Measurements from ENCODE around the gene CORO2B. TPM values are rescaled to one million over a fixed set of nuclear protein-coding genes. Genes with fewer than 3 reads are reported as not detected.
A peak's percentile ranks its signal among the peaks of the same experiment; 100 is the strongest.

Gene CORO2B
- total and polyA plus RNA-seq, 2 experiments from 2014 or later = 1.6 to 4.6 TPM

DNA sequence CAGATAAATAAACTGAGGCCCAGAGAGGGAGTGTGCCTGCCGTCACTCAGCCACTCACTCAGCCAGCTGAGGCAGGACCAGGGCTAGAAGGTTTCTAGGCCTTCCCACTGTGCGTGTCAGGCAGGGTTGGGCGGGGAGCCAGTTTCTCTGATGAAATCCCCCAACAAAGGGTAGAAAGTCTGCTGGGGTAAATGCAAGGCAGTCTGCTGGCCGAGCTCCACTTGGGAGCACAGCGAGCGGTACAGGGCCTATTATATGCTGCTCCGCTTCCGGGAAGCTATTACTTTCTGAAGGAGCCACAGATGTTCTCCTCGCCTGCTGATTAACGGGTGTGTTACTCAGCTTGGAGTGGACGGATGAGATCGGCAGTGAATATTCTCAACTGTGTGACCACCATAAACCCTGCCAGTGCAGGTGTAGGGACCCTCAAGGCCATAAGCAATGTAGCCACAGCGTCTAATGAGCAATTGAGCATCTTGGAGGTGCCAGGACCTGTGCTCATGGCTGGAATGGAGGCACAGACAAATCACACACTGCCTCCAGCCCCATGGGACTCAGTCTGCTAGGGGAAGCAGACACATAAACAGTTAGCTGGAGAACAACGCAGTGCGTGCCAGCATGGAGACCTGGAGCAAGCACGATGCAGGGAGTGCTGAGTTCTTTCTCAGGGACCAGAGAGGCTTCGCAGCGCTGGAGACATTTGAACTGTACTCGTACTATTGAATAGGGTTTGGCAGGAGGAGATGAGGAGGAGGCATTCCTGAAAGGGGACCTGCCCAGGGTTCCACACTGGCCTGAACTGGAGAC, 42.1 kb downstream of the CORO2B start:
- H2AFZ ChIP-seq = no peak overlapping the region
- H3K36me3 ChIP-seq (ENCODE audit: insufficient read depth) = no peaks in the 10 kb centered on the region
- no peaks in the 10 kb centered on the region for H3K27me3 ChIP-seq (ENCODE audit: insufficient read depth)
- no peak overlapping the region for H3K4me3 Mint-ChIP-seq
- peak; percentile 73 for ATAC-seq
- peak; percentile 46 for DNase-seq (ENCODE audit: low spot score)
- no peak overlapping the region for H3K27ac Mint-ChIP-seq
- H3K27ac ChIP-seq (ENCODE audit: low read depth) = no peak overlapping the region
- H3K4me1 Mint-ChIP-seq = peaks cover 10% of the 10 kb centered on the region
- peaks cover 9% of the 10 kb centered on the region for H3K27me3 Mint-ChIP-seq (ENCODE audit: insufficient read depth, low read depth, poor library complexity)
- TF ChIP-seq NANOG (IDR thresholded peaks at IDR 0.05; ENCODE audit: borderline replicate concordance) (no peak), POLR2AphosphoS5 (IDR thresholded peaks at IDR 0.05; ENCODE audit: low read depth) (no peak), JUNB (IDR thresholded peaks at IDR 0.05; ENCODE audit: unreplicated experiment) (no peak), ZNF331 (CRISPR knock-in tag; IDR thresholded peaks at IDR 0.05; ENCODE audit: low read depth) (no peak), CREB1 (CRISPR knock-in tag; IDR thresholded peaks at IDR 0.05; ENCODE audit: low read depth) (no peak), EZH2phosphoT487 (IDR thresholded peaks at IDR 0.05; ENCODE audit: unreplicated experiment) (no peak), ZNF114 (CRISPR knock-in tag; IDR thresholded peaks at IDR 0.05) (no peak), EZH2 (IDR thresholded peaks at IDR 0.05; ENCODE audit: low read depth, unreplicated experiment) (no peak), STAT1 (IDR thresholded peaks at IDR 0.05; ENCODE audit: unreplicated experiment) (no peak)
- TF ChIP-seq, protein P1, sequence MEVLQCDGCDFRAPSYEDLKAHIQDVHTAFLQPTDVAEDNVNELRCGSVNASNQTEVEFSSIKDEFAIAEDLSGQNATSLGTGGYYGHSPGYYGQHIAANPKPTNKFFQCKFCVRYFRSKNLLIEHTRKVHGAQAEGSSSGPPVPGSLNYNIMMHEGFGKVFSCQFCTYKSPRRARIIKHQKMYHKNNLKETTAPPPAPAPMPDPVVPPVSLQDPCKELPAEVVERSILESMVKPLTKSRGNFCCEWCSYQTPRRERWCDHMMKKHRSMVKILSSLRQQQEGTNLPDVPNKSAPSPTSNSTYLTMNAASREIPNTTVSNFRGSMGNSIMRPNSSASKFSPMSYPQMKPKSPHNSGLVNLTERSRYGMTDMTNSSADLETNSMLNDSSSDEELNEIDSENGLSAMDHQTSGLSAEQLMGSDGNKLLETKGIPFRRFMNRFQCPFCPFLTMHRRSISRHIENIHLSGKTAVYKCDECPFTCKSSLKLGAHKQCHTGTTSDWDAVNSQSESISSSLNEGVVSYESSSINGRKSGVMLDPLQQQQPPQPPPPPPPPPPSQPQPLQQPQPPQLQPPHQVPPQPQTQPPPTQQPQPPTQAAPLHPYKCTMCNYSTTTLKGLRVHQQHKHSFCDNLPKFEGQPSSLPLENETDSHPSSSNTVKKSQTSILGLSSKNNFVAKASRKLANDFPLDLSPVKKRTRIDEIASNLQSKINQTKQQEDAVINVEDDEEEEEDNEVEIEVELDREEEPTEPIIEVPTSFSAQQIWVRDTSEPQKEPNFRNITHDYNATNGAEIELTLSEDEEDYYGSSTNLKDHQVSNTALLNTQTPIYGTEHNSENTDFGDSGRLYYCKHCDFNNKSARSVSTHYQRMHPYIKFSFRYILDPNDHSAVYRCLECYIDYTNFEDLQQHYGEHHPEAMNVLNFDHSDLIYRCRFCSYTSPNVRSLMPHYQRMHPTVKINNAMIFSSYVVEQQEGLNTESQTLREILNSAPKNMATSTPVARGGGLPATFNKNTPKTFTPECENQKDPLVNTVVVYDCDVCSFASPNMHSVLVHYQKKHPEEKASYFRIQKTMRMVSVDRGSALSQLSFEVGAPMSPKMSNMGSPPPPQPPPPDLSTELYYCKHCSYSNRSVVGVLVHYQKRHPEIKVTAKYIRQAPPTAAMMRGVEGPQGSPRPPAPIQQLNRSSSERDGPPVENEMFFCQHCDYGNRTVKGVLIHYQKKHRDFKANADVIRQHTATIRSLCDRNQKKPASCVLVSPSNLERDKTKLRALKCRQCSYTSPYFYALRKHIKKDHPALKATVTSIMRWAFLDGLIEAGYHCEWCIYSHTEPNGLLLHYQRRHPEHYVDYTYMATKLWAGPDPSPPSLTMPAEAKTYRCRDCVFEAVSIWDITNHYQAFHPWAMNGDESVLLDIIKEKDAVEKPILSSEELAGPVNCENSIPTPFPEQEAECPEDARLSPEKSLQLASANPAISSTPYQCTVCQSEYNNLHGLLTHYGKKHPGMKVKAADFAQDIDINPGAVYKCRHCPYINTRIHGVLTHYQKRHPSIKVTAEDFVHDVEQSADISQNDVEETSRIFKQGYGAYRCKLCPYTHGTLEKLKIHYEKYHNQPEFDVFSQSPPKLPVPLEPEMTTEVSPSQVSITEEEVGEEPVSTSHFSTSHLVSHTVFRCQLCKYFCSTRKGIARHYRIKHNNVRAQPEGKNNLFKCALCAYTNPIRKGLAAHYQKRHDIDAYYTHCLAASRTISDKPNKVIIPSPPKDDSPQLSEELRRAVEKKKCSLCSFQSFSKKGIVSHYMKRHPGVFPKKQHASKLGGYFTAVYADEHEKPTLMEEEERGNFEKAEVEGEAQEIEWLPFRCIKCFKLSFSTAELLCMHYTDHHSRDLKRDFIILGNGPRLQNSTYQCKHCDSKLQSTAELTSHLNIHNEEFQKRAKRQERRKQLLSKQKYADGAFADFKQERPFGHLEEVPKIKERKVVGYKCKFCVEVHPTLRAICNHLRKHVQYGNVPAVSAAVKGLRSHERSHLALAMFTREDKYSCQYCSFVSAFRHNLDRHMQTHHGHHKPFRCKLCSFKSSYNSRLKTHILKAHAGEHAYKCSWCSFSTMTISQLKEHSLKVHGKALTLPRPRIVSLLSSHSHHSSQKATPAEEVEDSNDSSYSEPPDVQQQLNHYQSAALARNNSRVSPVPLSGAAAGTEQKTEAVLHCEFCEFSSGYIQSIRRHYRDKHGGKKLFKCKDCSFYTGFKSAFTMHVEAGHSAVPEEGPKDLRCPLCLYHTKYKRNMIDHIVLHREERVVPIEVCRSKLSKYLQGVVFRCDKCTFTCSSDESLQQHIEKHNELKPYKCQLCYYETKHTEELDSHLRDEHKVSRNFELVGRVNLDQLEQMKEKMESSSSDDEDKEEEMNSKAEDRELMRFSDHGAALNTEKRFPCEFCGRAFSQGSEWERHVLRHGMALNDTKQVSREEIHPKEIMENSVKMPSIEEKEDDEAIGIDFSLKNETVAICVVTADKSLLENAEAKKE (CRISPR knock-in tag; IDR thresholded peaks at IDR 0.05) = no peak
- TF ChIP-seq, protein P2, sequence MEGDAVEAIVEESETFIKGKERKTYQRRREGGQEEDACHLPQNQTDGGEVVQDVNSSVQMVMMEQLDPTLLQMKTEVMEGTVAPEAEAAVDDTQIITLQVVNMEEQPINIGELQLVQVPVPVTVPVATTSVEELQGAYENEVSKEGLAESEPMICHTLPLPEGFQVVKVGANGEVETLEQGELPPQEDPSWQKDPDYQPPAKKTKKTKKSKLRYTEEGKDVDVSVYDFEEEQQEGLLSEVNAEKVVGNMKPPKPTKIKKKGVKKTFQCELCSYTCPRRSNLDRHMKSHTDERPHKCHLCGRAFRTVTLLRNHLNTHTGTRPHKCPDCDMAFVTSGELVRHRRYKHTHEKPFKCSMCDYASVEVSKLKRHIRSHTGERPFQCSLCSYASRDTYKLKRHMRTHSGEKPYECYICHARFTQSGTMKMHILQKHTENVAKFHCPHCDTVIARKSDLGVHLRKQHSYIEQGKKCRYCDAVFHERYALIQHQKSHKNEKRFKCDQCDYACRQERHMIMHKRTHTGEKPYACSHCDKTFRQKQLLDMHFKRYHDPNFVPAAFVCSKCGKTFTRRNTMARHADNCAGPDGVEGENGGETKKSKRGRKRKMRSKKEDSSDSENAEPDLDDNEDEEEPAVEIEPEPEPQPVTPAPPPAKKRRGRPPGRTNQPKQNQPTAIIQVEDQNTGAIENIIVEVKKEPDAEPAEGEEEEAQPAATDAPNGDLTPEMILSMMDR (conservative IDR thresholded peaks at IDR 0.05; ENCODE audit: low read depth in 2 of 2) = no peak
- TF ChIP-seq, protein P3, sequence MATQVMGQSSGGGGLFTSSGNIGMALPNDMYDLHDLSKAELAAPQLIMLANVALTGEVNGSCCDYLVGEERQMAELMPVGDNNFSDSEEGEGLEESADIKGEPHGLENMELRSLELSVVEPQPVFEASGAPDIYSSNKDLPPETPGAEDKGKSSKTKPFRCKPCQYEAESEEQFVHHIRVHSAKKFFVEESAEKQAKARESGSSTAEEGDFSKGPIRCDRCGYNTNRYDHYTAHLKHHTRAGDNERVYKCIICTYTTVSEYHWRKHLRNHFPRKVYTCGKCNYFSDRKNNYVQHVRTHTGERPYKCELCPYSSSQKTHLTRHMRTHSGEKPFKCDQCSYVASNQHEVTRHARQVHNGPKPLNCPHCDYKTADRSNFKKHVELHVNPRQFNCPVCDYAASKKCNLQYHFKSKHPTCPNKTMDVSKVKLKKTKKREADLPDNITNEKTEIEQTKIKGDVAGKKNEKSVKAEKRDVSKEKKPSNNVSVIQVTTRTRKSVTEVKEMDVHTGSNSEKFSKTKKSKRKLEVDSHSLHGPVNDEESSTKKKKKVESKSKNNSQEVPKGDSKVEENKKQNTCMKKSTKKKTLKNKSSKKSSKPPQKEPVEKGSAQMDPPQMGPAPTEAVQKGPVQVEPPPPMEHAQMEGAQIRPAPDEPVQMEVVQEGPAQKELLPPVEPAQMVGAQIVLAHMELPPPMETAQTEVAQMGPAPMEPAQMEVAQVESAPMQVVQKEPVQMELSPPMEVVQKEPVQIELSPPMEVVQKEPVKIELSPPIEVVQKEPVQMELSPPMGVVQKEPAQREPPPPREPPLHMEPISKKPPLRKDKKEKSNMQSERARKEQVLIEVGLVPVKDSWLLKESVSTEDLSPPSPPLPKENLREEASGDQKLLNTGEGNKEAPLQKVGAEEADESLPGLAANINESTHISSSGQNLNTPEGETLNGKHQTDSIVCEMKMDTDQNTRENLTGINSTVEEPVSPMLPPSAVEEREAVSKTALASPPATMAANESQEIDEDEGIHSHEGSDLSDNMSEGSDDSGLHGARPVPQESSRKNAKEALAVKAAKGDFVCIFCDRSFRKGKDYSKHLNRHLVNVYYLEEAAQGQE (IDR thresholded peaks at IDR 0.05; ENCODE audit: unreplicated experiment) = no peak
- TF ChIP-seq, protein P4, sequence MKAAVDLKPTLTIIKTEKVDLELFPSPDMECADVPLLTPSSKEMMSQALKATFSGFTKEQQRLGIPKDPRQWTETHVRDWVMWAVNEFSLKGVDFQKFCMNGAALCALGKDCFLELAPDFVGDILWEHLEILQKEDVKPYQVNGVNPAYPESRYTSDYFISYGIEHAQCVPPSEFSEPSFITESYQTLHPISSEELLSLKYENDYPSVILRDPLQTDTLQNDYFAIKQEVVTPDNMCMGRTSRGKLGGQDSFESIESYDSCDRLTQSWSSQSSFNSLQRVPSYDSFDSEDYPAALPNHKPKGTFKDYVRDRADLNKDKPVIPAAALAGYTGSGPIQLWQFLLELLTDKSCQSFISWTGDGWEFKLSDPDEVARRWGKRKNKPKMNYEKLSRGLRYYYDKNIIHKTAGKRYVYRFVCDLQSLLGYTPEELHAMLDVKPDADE (IDR thresholded peaks at IDR 0.05) = no peak
- H3K9me2 ChIP-seq (ENCODE audit: insufficient read depth) = no peaks in the 10 kb centered on the region
- no peaks in the 10 kb centered on the region for H3K36me3 Mint-ChIP-seq (ENCODE audit: low read depth)
- no peaks in the 10 kb centered on the region for H3F3A ChIP-seq (replicated peaks; ENCODE audit: low read depth)
- no peak overlapping the region for H3K4me2 ChIP-seq
- H3K4me1 ChIP-seq (ENCODE audit: insufficient read depth) = peaks cover 6% of the 10 kb centered on the region
- no peaks in the 10 kb centered on the region for H3K79me2 ChIP-seq (replicated peaks; ENCODE audit: insufficient read depth)
- no peaks in the 10 kb centered on the region for H3K9me3 Mint-ChIP-seq
- H4K20me1 ChIP-seq (replicated peaks; ENCODE audit: insufficient read depth) = no peaks in the 10 kb centered on the region
- no peak overlapping the region for H3K4me3 ChIP-seq

Data from GM23338 (cell line).